Stimulated activated CD8-positive, alpha-beta memory T cell treated with anti-CD3 and anti-CD28 coated beads, Interleukin-2, amount 100 ng/mL, for 1 hour (primary cell): Measurements from ENCODE around the gene FAM124A.
"Not testable (repeated sequence)": the region's sequence is repeated elsewhere in the genome, so short reads cannot be mapped to it uniquely, and the experiment has no call there.

Experiments
- DNase-seq, 2 donors: peaks; one replicate each; pipeline ENCODE4 v3.0.0-alpha.2; 2020; ENCODE audit warnings: low read depth in 2 of 2

FAM124A gene

DNA sequence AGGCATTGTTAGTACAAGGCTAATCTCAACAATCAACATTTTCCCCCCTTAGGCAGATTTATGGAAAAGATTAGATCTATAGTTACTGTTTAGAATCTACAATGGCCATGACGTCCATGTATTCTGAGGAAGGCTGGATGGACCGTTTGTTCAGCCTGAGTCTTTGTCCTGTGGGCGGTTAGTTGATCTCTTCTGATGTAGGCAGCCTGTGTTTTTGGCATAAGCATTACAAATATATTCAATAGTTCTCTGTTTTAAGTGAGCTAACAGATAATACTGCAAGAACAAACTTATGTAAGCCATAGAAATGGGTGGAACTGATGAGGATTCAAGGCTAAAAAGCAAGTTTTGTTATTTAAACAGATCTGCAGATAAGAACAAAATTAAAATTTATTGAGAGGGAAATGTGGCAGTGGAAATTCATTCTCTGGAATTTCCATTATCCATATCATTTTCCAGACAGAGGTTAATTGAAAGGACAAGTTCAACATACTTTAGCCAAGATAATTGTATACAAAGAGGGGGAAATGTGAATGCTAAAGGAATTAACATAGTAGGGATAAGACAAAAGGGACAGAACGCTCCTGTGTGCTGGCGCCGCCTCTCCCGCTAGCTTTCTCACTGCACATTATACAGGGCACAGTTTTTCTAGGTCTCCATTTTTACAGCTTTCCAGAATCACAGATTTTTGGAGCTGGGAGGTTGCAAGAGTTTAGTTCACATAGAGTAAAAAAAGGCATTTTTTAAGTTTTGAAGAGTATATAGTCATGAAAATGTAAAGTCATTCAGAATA is 48.6 kb downstream of the FAM124A start:
- no peak for DNase-seq

DNA sequence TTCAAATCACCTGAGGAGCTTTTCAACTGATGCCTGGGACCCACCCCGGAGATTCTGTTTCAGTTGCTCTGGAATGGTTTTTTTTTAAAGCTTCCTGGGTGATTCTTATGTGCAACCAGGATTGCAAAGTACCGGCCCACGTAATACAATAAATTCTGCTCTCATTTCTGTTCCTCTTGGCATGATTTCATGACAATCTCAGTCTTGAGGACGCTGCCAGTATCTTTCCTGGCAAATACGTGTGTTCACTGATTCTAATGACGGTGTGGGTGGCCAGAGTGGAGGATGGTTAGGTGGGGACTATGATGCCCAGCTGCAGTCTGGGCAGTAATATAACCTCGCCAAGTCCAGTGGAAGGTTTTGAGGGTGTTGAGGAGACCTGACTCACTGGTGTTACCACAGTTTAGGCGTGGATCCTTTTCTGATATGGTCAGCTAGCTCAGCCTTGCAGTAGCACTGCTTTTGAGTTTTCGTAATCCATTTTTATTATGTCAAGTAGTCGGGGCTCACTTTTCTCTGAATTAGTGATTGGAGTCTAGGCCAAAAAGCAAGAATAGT is 49.4 kb downstream of the FAM124A start:
- no peak for DNase-seq

DNA sequence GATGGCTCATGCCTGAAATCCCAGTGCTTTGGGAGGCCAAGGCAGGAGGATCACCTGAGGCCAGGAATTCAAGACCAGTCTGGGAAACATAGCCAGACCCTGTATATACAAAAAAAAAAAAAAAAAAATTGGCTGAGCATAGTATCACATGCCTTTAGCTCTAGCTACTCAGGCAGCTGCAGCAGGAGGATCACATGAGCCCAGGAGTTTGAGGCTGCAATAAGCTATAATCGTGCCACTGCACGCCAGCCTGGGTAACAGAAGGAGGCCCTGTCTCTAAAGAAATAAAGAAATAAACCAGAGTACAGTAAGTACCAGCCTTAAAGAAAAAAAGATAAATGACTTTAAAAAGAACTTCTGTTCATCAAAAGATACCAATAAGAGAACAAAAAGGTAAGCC is 52.9 kb downstream of the FAM124A start:
- DNase-seq, result no peak

DNA sequence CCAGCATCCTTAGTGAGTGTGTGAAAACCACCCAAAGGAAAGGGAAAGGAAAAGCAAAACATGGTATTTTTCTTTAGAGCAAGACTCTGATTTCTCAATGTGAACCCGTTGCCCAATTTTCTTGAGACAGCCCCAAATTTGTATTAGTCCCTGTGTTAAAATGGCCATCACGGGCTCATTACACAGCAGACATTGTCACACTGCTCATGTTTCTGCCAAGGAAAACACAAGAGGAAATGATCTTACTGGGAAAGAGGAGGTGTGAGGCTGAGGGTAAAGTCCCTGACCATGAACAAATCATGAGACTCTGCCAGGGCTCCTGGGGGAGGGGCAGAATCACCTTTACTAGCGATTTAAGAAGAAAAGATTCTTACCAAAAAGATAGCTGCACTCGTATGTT is 54.4 kb downstream of the FAM124A start:
- DNase-seq, result no peak

DNA sequence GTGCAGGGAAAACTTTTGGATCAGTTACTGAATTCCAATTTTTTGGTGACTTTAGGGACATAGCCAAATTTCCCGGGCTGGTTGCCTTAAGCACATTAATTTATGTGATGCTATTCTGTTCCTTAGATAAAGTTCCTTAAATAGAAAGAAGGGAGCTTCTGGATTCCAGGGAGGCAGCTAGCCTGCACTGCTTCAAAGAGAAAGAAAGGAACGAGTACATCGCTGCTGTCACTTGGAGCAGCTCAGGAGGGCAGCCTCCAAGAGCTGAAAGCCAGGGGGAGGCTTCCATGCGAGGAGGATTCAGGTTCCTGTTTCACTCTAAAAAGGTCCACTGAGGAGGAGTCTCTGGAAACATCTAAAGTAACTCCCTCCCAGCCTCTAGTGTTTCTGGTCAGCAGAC is 55.7 kb downstream of the FAM124A start:
- no peak for DNase-seq

DNA sequence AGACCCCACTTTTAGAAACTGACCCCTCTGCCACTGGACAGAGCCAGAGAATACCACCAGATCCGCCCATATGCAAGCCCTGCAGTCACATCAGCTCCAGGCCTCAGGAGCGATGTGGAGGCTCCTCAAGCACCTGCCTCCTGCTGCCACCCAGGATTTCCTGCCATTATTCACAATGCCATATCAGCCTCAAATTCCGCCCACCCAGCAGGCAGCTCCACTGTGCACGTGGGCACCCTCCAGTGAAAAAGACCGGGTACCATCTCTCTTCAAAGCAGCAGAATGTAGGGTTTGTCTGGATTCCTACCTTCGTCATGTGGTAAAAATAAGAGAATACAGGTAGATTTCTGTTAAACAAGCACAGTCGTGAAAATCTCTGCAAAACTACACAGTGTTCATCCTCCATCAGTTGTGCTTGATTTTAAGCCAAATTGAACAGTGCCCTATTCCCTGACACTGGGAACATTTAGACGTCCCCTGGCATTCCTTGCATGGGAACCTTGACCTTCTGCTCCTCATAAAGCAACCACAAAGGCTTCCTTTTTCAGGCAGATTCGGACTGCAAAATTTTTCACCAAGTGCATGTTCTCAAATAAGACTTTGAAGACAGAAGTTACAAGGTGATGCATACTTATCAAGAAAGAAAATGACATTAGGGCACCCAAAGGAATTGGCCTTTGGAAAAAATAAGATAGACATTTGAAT is 56.4 kb downstream of the FAM124A start:
- DNase-seq, result no peak

DNA sequence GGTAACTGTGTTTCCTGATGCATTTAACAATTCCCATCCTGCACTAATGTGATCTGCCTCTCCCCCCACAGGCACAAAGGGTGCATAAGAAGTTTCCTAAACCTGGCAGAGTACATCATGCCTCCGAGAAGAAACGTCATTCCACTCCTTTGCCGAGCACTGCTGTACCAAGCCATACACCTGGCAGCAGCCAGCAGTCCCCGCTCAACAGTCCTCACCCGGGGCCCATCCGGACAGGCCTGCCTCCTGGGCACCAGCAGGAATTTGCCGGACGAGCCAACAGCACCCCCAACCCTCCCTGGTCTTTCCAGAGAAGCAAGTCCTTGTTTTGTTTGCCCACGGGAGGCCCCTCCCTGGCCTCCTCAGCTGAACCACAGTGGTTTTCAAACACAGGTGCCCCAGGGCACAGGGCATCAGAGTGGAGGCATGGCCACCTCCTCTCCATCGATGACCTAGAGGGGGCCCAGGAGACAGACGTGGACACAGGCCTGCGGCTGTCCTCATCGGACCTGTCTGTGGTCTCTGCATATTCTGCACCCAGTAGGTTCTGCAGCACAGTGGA is 58.3 kb downstream of the FAM124A start:
- DNase-seq, result no peak

DNA sequence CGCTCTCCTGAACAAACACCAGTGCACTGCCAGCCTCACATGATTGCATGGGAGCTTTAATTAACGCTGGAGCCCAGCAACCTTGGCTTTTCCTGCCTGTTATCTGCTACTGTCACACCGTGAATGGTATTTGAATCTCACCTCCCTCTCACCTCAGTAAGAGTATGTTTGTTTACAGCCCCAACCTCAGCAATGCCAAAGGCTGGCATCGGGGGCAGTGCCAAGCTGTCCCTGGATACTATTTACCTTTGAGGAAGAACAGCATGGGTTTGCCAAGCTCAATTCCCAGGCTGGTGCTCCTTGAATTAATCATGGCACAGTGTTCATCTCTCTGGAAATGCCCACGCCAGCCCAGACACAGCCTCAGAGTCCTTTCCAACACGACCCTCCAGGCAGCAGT is 60.1 kb downstream of the FAM124A start:
- DNase-seq, result no peak

DNA sequence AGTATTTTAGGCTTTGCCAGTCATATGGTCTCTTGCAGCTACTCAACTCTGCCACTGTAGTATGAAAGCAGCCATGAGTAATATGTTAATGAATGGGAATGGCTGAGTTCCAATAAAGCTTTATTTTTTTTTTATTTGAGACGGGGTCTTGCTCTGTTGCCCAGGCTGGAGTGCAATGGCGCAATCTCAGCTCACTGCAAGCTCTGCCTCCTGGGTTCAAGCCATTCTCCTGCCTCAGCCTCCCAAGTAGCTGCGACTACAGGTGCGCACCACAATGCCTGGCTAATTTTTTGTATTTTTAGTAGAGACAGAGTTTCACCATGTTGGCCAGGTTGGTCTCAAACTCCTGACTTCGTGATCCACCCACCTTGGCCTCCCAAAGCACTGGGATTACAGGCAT is 60.7 kb downstream of the FAM124A start:
- DNase-seq, result not testable (repeated sequence)

DNA sequence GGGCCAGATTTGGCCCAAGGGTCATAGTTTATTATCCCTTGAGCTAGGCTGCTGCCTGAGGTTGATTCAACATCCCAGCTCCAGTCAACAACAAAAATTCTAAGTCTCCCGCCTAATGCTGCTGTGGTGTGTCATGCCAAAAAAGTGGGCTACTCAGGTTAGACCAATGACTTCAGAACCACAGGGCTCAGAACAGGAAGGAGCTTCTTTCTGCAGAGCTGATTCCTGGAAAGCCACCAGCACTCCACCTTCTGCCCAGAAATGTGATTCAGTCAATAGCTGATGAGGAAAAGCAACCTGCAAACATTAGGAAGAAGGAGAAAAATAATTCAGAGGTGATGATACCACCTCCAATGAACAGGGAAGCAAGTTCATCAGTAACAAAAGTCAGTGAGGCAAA is 61.2 kb downstream of the FAM124A start:
- DNase-seq, result no peak

DNA sequence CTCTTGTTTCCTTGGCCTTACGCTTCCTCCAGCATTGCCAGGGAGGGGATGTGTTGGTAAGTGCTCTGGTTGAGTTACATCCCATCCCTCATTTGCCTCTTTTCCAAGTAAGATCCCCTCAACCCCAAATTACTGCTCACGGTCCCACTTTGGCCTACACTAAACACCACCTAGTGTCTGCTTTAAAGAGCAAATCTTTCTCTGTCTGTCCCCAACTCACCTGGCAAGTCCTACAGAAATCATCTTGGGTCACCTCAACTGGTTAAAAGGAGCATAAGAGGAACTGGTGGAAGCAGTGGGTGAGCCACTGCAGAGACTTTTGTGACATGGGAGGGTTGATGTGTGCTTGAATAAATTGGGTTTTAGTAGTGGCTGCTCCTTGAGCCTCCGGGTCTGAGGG is 62.1 kb downstream of the FAM124A start:
- no peak for DNase-seq

DNA sequence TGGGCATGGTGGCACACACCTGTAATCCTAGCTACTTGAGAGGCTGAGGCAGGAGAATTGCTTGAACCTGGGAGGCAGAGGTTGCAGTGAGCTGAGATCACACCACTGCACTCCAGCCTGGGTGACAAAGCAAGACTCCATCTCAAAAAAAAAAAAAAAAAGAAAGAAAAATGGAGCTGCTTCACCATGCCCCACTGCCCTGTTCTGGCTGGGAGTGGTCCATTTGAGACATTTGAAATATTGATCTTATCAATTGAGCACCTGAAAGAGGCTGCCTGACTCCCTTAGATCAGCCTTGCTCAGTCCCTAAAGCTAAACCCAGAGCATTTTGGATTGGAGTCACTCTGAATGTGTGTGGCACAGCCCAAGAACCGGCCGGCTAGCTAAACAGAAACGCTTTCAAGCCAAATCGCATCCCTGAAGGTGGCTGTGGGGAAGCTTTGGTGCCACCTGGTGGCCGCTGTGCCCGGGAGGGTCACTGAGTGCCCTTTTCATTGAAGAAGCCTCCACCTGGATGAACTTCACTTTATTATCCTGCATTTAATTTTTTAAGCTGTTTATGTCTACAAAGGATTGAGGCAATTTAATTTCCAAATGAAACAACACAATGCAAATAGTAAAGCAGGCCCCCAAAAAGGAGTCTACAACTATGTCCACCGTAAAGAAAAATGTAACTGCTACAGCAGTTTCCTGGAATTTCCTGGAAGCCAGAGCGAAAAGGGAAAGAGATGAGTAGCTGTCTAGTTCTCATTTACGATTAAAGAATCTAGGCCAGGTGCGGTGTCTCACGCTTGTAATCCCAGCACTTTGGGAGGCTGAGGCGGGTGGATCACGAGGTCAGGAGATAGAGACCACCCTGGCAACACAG is 64.2 kb downstream of the FAM124A start:
- DNase-seq, result peak; percentile 47 to 53

DNA sequence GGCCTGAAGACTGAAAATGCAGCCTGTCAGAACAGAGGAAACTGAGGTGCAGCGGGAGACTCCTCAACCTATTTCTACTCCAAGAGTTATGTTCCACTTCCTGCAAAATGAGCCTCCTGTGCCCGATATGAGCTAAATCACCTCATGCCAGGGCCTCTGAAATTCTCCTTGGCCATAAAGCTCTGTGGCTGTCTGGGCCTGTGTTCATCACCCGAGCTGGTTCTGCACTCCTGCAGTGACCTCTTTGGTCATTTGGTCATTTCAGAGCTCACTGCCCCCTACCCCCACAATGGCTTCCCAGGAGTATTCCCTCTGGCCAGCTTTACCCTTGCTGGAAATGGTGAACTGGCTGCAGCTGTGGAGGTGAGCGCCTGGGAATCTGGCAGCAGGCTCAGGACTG is 65.6 kb downstream of the FAM124A start:
- DNase-seq, result no peak

DNA sequence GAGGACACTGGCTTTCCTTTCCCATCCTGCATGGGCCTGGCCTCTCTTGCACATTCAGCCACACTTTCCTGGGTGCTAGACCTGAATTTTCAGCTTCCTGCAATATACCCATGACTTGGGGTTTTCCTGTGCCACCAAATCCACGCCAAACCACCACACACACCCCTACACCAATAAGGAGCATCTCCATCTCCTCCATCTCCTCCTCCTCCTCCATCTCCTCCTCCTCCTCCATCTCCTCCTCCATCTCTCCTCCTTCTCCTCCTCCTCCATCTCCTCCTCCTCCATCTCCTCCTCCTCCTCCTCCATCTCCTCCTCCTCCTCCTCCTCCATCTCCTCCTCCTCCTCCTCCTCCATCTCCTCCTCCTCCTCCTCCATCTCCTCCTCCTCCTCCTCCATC is 66.1 kb downstream of the FAM124A start:
- not testable (repeated sequence) for DNase-seq

DNA sequence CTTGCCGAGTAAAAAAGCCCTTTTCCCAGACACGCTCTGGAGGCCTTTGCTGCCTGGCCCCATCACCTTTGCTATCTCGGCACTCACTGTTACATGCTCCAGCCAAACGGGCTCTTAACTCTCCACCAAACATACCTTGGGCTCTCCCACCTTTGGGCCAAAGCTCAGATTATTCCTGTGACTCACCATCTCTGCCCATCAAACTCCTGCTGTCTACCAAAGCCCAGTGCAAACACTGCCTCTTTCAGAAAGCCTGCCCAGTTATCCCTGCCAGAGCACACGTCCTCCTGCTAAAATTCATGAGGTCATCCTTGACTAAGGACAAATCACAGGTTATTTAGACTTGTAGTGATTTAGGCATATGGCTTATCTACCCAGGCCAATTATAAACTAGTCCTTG is 69.1 kb downstream of the FAM124A start:
- DNase-seq, result no peak

DNA sequence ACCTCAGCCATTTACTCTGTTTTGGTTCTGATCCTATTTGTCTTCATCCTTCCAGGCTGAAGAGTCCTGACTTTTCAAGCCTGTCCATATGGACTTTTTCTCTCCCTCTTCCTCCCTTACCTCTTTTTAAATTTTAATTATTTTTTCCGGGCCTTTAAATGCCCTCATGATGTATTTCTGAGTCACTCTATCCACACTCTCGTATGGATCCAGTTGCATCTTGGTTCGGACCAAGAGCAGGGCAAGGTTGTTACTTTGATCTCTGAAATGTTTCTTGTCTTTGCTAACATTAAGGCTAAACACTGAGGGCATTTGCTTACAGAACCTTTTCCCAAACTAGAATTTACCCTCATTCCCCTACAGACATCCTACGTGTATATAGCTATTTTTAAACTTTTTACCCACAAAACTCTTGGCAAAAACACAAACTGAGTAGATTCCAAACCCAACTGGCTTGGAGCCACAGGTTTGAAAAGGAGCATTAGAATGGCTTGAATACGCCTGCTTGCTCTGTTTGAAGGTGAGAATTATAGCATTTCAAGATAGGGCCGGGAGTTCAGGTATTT is 69.9 kb downstream of the FAM124A start:
- DNase-seq, result no peak

DNA sequence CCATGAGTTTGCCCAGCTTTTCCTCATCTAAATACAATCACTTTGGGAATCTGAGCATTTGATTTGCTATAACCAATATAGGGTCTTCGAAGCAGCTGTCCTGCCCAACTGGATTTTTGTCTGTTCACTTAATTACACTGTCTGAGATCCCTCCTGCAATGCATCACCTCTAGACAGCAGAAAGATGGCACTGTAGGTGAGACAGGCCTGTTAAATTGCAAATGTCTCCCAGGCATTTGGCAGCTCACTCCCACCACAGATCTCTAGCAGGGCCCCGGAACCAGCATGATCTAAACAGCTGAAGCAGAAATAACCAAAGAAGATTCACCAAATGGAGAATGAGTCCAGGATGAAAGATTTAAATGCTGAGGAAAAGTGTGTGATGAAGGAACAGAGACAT is 75.4 kb downstream of the FAM124A start:
- DNase-seq, result no peak

DNA sequence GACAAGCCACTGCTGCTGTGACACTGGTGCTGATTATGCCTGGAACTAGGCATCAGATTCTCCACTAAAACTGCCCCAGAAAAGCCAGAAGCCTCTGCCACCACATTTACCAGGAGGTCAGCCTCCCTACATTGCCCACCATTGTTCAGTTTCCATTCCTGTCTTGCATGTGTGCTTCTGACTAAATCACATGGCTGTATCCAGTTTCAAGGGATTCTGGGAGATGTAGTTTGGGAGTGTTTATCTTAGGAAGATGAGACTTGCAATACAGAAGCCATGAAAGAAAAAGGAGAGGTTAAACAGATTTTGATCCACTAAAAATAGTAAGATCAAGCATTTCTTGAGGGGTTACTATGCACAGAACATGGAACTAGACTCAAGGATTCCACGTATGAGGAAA is 76.6 kb downstream of the FAM124A start:
- DNase-seq, result no peak

DNA sequence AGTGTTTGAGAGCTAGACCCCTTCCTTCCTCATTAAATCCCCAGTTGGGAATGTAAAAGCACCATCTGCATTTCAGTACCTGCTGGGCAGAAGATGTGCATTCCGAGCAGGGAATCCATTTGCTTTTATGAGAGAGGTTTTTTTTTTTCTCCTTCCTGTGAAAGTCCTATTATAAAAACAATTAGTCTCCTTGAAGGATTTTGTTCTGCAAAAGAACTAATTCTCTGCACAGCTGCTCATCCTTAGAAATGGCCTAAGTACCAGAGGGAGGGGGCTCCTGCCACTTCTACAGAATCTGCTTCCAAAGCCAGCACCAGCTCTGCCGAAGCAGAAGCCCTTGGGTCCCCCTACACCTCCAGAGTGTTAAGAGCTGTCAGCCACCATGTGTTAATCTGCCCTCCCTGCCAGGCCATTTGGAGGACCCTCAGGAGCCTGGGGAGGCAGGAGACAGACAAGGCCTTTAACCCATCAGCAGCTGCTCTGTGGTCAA is 80.9 kb downstream of the FAM124A start:
- DNase-seq, result no peak

DNA sequence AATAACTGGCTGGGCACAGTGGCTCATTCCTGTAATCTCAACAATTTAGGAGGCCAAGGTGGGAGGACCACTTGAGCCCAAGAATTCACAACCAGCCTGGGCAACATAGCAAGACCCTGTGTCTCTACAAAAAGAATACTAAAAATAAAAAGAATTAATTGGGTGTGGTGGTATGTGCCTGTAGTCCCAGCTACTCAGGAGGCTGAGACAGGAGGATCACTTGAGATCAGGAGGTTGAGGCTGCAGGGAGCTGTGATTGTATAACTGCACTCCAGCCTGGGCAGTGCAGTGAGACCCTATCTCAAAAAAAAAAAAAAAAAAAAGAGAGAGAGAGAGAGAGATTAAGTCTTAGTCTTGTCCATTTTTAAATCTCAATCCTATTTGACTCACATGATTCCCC is 81.7 kb downstream of the FAM124A start:
- no peak for DNase-seq

DNA sequence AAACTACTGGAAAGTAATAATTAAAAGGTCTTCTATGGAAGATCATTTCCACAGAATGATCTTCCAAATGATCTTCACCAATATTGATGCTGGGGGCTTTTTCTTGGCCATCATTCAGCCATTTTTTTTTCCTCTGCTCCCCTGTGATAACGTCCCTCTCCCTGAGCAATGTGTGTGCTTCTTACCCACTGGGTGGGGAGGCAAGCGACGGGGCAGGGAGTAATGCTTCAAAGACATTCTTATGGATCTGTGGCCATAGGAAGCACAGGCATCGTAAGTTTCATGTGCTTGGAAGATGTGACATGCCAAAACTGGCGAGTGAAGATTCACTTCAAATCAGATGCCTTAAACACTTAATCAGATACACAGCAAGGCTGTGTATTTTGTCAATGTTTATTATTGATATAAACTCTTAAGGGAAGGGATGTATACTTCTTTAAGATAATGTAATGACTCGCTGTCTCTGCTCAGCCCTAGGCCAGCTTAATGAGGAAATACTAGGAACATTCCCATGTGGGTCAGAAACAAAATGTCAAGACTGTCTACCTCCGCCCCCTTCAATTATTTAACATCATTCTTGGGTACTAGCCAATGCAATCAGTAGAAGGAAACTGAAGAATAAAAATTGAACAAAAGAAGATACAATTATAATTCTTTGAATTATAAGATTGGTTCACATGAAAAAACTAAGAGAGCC is 83.2 kb downstream of the FAM124A start:
- DNase-seq, result no peak
